Loucy (cell line): Measurements from ENCODE around the gene LRRC61.

Experiments
- EZH2phosphoT487 ChIP-seq: fragments of 200-600 bp; IDR thresholded peaks from 2 replicates; pipeline ENCODE4 v1.6.1; 2018; ENCODE audit warnings: antibody characterized with exemption, mild to moderate bottlenecking, moderate library complexity, borderline replicate concordance
- TF ChIP-seq, protein P1 (sequence below): fragments of 200-600 bp; sonication (generic); conservative IDR thresholded peaks from 2 replicates; pipeline ENCODE4 v1.5.1; 2014; ENCODE audit warnings: mild to moderate bottlenecking, antibody characterized with exemption, low read length

DNA sequence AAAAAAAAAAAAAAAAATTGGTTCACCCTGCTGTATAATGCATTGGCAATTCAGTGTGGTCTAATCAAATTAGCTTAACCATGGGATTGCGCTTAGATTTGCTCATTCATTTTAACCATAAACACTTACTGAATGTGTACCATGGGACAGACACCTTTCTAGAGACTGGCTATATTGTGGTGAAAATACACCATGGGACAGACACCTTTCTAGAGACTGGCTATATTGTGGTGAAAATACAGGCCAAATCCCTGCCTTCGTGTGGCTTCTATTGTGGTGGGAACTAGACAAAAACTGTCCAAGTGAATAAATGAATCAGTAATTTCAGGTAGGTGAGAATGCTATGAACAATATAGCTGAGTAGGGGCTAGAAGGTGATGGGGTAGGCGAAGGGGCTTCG is 35.3 kb downstream of the LRRC61 start:
- TF ChIP-seq, protein P1, sequence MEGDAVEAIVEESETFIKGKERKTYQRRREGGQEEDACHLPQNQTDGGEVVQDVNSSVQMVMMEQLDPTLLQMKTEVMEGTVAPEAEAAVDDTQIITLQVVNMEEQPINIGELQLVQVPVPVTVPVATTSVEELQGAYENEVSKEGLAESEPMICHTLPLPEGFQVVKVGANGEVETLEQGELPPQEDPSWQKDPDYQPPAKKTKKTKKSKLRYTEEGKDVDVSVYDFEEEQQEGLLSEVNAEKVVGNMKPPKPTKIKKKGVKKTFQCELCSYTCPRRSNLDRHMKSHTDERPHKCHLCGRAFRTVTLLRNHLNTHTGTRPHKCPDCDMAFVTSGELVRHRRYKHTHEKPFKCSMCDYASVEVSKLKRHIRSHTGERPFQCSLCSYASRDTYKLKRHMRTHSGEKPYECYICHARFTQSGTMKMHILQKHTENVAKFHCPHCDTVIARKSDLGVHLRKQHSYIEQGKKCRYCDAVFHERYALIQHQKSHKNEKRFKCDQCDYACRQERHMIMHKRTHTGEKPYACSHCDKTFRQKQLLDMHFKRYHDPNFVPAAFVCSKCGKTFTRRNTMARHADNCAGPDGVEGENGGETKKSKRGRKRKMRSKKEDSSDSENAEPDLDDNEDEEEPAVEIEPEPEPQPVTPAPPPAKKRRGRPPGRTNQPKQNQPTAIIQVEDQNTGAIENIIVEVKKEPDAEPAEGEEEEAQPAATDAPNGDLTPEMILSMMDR = no peak
- no peak for TF ChIP-seq EZH2phosphoT487
